ENCODE data around the gene TUBB2B.

DNA sequence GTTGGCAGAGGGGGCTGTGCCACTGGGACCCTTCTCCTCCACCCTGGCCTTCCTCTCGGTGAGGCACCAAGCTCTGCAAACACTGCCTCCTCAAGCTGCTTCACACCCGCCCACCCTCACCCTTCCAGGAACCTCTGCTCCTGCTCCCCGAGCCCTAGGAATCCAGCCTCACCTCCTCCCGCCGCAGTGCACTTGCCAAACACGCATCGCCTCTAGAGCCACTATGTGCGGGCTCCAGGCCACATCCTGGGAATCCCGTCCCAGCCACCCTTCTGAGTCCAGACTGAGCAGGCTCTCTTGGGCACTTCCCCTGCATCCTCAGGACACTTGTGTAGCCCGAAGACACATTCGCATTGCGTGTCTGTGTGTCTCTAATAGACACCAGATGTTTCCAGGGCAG lies 49.8 kb upstream of the TUBB2B start:
- TF ChIP-seq, protein P1, sequence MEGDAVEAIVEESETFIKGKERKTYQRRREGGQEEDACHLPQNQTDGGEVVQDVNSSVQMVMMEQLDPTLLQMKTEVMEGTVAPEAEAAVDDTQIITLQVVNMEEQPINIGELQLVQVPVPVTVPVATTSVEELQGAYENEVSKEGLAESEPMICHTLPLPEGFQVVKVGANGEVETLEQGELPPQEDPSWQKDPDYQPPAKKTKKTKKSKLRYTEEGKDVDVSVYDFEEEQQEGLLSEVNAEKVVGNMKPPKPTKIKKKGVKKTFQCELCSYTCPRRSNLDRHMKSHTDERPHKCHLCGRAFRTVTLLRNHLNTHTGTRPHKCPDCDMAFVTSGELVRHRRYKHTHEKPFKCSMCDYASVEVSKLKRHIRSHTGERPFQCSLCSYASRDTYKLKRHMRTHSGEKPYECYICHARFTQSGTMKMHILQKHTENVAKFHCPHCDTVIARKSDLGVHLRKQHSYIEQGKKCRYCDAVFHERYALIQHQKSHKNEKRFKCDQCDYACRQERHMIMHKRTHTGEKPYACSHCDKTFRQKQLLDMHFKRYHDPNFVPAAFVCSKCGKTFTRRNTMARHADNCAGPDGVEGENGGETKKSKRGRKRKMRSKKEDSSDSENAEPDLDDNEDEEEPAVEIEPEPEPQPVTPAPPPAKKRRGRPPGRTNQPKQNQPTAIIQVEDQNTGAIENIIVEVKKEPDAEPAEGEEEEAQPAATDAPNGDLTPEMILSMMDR (IDR thresholded peaks at IDR 0.05 in 2 of 3, conservative IDR thresholded peaks at IDR 0.05 in 1 of 3; ENCODE audit: borderline replicate concordance in 1 of 3, insufficient read depth in 1 of 3, low read depth in 2 of 3, low read length in 2 of 3): no peak
- TF ChIP-seq EGR1 (IDR thresholded peaks at IDR 0.05; ENCODE audit: low read depth) (no peak), JUND (IDR thresholded peaks at IDR 0.05) (no peak), SRF (IDR thresholded peaks at IDR 0.05; ENCODE audit: low read depth) (no peak), CBX3 (IDR thresholded peaks at IDR 0.05; ENCODE audit: low read depth) (no peak), YY1 (IDR thresholded peaks at IDR 0.05; ENCODE audit: extremely low read depth, insufficient replicate concordance, low read depth, low read length) (no peak), POLR2AphosphoS5 (IDR thresholded peaks at IDR 0.05; ENCODE audit: low read depth, low read length) (no peak), EZH2phosphoT487 (IDR thresholded peaks at IDR 0.05; ENCODE audit: borderline replicate concordance) (no peak), POLR2A (IDR thresholded peaks at IDR 0.05; ENCODE audit: borderline replicate concordance, extremely low read depth, insufficient read depth, insufficient read length) (no peak), EZH2 (IDR thresholded peaks at IDR 0.05) (no peak), RAD21 (IDR thresholded peaks at IDR 0.05; ENCODE audit: low read depth) (no peak)
- TF ChIP-seq, protein P2, sequence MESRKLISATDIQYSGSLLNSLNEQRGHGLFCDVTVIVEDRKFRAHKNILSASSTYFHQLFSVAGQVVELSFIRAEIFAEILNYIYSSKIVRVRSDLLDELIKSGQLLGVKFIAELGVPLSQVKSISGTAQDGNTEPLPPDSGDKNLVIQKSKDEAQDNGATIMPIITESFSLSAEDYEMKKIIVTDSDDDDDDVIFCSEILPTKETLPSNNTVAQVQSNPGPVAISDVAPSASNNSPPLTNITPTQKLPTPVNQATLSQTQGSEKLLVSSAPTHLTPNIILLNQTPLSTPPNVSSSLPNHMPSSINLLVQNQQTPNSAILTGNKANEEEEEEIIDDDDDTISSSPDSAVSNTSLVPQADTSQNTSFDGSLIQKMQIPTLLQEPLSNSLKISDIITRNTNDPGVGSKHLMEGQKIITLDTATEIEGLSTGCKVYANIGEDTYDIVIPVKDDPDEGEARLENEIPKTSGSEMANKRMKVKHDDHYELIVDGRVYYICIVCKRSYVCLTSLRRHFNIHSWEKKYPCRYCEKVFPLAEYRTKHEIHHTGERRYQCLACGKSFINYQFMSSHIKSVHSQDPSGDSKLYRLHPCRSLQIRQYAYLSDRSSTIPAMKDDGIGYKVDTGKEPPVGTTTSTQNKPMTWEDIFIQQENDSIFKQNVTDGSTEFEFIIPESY (IDR thresholded peaks at IDR 0.05; ENCODE audit: extremely low read depth, insufficient replicate concordance, low read length): no peak

Data from HCT116 (cell line).